ENCODE measurements around the gene OPRD1. TPM values are rescaled to one million over a fixed set of nuclear protein-coding genes. Genes with fewer than 3 reads are reported as not detected.
"Not testable (repeated sequence)": the region's sequence is repeated elsewhere in the genome, so short reads cannot be mapped to it uniquely, and the experiment has no call there.

The OPRD1 gene
- total RNA-seq, 1 experiment from 2014 or later, result 0.97 TPM

GRCh38 chr1:28819020-28819419 is 7.0 kb downstream of the OPRD1 start:
- no peaks in the 10 kb centered on the region for H3K4me1 ChIP-seq (ENCODE audit: insufficient read depth, low read length, poor library complexity, severe bottlenecking)
- CTCF ChIA-PET, result no interaction called here
- no peak overlapping the region for H3K27ac ChIP-seq (ENCODE audit: low read depth, low read length, poor library complexity, severe bottlenecking)
- BruUV-seq (replicated peaks), result no TSS peak
- no peaks in the 10 kb centered on the region for H3K36me3 ChIP-seq (ENCODE audit: insufficient read depth, low read length, poor library complexity, severe bottlenecking)
- intact Hi-C loops (cut with micrococcal nuclease; ENCODE audit: unreplicated experiment), result no loop called here
- no peak overlapping the region for H3K4me3 ChIP-seq (ENCODE audit: low read depth, low read length, poor library complexity, severe bottlenecking)
- H3K9me3 ChIP-seq (ENCODE audit: low read depth, low read length, poor library complexity, severe bottlenecking), result no peaks in the 10 kb centered on the region
- no peak for TF ChIP-seq EZH2 (IDR thresholded peaks at IDR 0.05; ENCODE audit: borderline replicate concordance, low read depth, low read length, poor library complexity, severe bottlenecking)
- TF ChIP-seq, protein P1, sequence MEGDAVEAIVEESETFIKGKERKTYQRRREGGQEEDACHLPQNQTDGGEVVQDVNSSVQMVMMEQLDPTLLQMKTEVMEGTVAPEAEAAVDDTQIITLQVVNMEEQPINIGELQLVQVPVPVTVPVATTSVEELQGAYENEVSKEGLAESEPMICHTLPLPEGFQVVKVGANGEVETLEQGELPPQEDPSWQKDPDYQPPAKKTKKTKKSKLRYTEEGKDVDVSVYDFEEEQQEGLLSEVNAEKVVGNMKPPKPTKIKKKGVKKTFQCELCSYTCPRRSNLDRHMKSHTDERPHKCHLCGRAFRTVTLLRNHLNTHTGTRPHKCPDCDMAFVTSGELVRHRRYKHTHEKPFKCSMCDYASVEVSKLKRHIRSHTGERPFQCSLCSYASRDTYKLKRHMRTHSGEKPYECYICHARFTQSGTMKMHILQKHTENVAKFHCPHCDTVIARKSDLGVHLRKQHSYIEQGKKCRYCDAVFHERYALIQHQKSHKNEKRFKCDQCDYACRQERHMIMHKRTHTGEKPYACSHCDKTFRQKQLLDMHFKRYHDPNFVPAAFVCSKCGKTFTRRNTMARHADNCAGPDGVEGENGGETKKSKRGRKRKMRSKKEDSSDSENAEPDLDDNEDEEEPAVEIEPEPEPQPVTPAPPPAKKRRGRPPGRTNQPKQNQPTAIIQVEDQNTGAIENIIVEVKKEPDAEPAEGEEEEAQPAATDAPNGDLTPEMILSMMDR (conservative IDR thresholded peaks at IDR 0.05; ENCODE audit: low read depth, low read length), result no peak
- no peak for DNase-seq (ENCODE audit: low spot score)
- POLR2A ChIA-PET (ENCODE audit: low non-redundant PET), result no interaction called here
- H3K27me3 ChIP-seq (replicated peaks; ENCODE audit: insufficient read depth, low read depth, low read length, poor library complexity), result no peaks in the 10 kb centered on the region

DNA sequence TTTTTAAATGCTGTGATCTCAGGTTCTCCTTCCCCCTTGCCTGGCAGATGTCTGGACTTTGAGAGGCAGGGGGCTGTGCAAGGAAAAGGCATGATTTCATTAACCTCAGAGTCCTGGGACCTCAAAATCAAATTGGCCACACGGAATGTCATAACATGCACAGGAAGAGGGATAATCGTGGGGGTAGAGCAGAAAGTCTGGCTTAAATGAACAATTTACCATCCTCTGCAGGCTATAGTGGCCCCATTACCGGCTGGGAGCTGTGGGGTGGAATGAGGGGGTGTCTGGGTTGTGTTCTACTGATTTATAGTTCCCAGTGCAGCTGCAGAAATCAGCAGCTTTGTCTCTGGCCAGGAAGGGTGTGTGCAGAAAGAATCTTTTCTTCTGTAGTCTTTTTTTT is 10.8 kb downstream of the OPRD1 start:
- POLR2A ChIA-PET (ENCODE audit: low non-redundant PET), result no interaction called here
- no peaks in the 10 kb centered on the region for H3K4me1 ChIP-seq (ENCODE audit: insufficient read depth, low read length, poor library complexity, severe bottlenecking)
- intact Hi-C loops (cut with micrococcal nuclease; ENCODE audit: unreplicated experiment), result no loop called here
- H3K27me3 ChIP-seq (replicated peaks; ENCODE audit: insufficient read depth, low read depth, low read length, poor library complexity), result no peaks in the 10 kb centered on the region
- CTCF ChIA-PET, result interaction anchor here (0.7 kb wide), 1 partner anchor 723 kb away, joined by 10 read pairs; no protein-coding TSS in a partner anchor
- DNase-seq (ENCODE audit: low spot score), result no peak
- BruUV-seq (replicated peaks), result no TSS peak
- no peak overlapping the region for H3K27ac ChIP-seq (ENCODE audit: low read depth, low read length, poor library complexity, severe bottlenecking)
- H3K36me3 ChIP-seq (ENCODE audit: insufficient read depth, low read length, poor library complexity, severe bottlenecking), result no peaks in the 10 kb centered on the region
- H3K4me3 ChIP-seq (ENCODE audit: low read depth, low read length, poor library complexity, severe bottlenecking), result no peak overlapping the region
- TF ChIP-seq EZH2 (IDR thresholded peaks at IDR 0.05; ENCODE audit: borderline replicate concordance, low read depth, low read length, poor library complexity, severe bottlenecking), result no peak
- TF ChIP-seq, protein P1 (conservative IDR thresholded peaks at IDR 0.05; ENCODE audit: low read depth, low read length), result no peak
- H3K9me3 ChIP-seq (ENCODE audit: low read depth, low read length, poor library complexity, severe bottlenecking), result no peaks in the 10 kb centered on the region

DNA sequence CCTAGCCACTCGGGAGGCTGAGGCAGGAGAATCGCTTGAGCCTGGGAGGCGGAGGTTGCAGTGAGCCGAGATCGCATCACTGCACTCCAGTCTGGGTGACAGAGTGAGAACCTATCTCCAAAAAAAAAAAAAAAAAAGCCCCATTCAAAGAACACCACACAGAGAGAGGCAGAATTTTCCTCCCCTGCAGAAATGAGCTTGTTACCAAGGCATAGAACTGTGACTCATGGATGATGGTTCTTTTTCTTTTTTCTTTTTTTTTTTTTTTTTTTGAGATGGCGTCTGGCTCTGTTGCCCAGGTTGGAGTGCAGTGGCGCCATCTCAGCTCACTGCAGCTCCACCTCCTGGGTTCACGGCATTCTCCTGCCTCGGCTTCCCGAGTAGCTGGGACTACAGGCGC is 12.1 kb downstream of the OPRD1 start:
- intact Hi-C loops (cut with micrococcal nuclease; ENCODE audit: unreplicated experiment); H3K36me3 ChIP-seq (ENCODE audit: insufficient read depth, low read length, poor library complexity, severe bottlenecking); BruUV-seq (replicated peaks); H3K27me3 ChIP-seq (replicated peaks; ENCODE audit: insufficient read depth, low read depth, low read length, poor library complexity); H3K9me3 ChIP-seq (ENCODE audit: low read depth, low read length, poor library complexity, severe bottlenecking); DNase-seq (ENCODE audit: low spot score); H3K4me3 ChIP-seq (ENCODE audit: low read depth, low read length, poor library complexity, severe bottlenecking); H3K4me1 ChIP-seq (ENCODE audit: insufficient read depth, low read length, poor library complexity, severe bottlenecking); H3K27ac ChIP-seq (ENCODE audit: low read depth, low read length, poor library complexity, severe bottlenecking): not testable (repeated sequence)
- ChIA-PET CTCF (interaction anchor here (0.6 kb wide), 1 partner anchor 58 kb away, joined by 8 read pairs; no protein-coding TSS in a partner anchor), POLR2A (ENCODE audit: low non-redundant PET) (interaction anchor here (0.5 kb wide), 1 partner anchor 28 kb away, joined by 7 read pairs; no protein-coding TSS in a partner anchor)

DNA sequence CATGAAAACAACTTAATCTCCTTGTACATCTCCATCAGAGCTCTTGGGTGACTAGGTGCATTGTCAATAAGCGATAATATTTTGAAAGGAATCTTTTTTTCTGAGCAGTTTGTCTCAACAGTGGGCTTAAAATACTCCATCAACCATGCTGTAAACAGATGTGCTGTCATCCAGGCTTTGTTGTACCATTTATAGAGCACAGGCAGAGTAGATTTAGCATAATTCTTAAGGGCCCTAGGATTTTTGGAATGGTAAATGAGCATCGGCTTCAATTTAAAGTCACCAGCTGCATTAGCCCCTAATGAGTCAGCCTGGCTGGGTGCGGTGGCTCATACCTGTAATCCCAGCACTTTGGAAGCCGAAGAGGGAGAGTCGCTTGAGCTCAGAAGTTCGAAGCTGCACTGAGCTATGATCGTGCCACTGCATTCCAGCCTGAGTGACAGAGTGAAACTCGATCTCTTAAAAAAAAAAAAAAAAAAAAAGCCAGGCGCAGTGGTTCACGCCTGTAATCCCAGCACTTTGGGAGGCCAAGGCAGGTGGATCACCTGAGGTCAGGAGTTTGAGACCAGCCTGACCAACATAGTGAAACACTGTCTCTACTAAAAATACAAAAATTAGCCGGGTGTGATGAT is 16.4 kb downstream of the OPRD1 start:
- DNase-seq (ENCODE audit: low spot score); H3K9me3 ChIP-seq (ENCODE audit: low read depth, low read length, poor library complexity, severe bottlenecking); H3K27ac ChIP-seq (ENCODE audit: low read depth, low read length, poor library complexity, severe bottlenecking); CTCF ChIA-PET; intact Hi-C loops (cut with micrococcal nuclease; ENCODE audit: unreplicated experiment); H3K36me3 ChIP-seq (ENCODE audit: insufficient read depth, low read length, poor library complexity, severe bottlenecking); BruUV-seq (replicated peaks); H3K27me3 ChIP-seq (replicated peaks; ENCODE audit: insufficient read depth, low read depth, low read length, poor library complexity); H3K4me1 ChIP-seq (ENCODE audit: insufficient read depth, low read length, poor library complexity, severe bottlenecking); H3K4me3 ChIP-seq (ENCODE audit: low read depth, low read length, poor library complexity, severe bottlenecking): not testable (repeated sequence)
- POLR2A ChIA-PET (ENCODE audit: low non-redundant PET), result interaction anchor here (0.6 kb wide), 1 partner anchor 311 kb away, joined by 12 read pairs; no protein-coding TSS in a partner anchor

Measured in A673 (cell line).